HCT116 (cell line): ENCODE data around the gene PTBP1. TPM values are rescaled to one million over a fixed set of nuclear protein-coding genes. Genes with fewer than 3 reads are reported as not detected.

Experiments used
- ATAC-seq: fragments of 200-7000 bp; cut with Tn5 transposase; 2 replicates; pipeline ENCODE4 v1.9.1; 2020; ENCODE audit warnings: mild to moderate bottlenecking, moderate library complexity
- BruUV-seq: library from RNA; stranded (reverse); fragments of 400-500 nt; replicated peaks from 2 replicates; lab custom pipeline; 2021; lab: Mats Ljungman, UMichigan
- CTCF ChIA-PET: fragments of 300-600 bp; sonication (Branson Sonifier 250); formaldehyde crosslinking; loops from one replicate; lab custom pipeline; 2021; ENCODE audit warnings: antibody characterized with exemption; lab: Charles Lee
- POLR2A ChIA-PET: fragments of 300-600, 350-600 bp; sonication (Branson Sonifier 250); formaldehyde crosslinking; loops from one replicate; lab custom pipeline; 2021; ENCODE audit warnings: antibody characterized with exemption; lab: Charles Lee
- RAD21 ChIA-PET, 2 experiments: fragments of 300-600 bp; sonication (Branson Sonifier 250); formaldehyde crosslinking; loops; one replicate each; lab custom pipeline; 2023; ENCODE audit warnings: low total read pairs in 2 of 2; ENCODE audit not compliant: uncharacterized antibody in 2 of 2, unreplicated experiment in 2 of 2, low non-redundant PET in 1 of 2; lab: Charles Lee
- DNase-seq: peaks from one replicate; pipeline ENCODE4 v3.0.0-alpha.2; 2010; ENCODE audit warnings: low read depth, low spot score
- H2AFZ ChIP-seq: fragments of 200-600 bp; shearing (Covaris generic), sonication (generic); 2 replicates; pipeline ENCODE4 v1.6.1; 2017; ENCODE audit warnings: low read depth, mixed run types, mixed read lengths, antibody characterized with exemption, low read length; ENCODE audit not compliant: poor library complexity, severe bottlenecking
- H3K27ac ChIP-seq: 2 replicates; pipeline ENCODE4 v1.5.1; 2012; ENCODE audit warnings: low read depth, low read length
- H3K27me3 ChIP-seq: fragments of 200-600 bp; sonication (generic); 2 replicates; pipeline ENCODE4 v1.6.1; 2016; ENCODE audit warnings: mixed run types, low read length, mixed read lengths; ENCODE audit not compliant: insufficient read depth
- H3K36me3 ChIP-seq, 2 experiments: fragments of 200-500 bp in 1 of 2; fragments of 200-600 bp in 1 of 2; sonication (Bioruptor generic) in 1 of 2; sonication (generic) in 1 of 2; 2 replicates each; pipeline versions ENCODE4 v1.5.1 to v1.6.1; 2014 to 2016; ENCODE audit warnings: low read length in 2 of 2, inconsistent platforms in 1 of 2, mixed read lengths in 1 of 2, mixed run types in 1 of 2; ENCODE audit not compliant: insufficient read depth in 2 of 2, control insufficient read depth in 1 of 2
- H3K4me1 ChIP-seq, 2 experiments: fragments of 200-600 bp in 1 of 2; sonication (generic) in 1 of 2; 2 replicates each; pipeline versions ENCODE4 v1.5.1 to v1.6.1; 2012 to 2017; ENCODE audit warnings: low read length in 2 of 2, inconsistent platforms in 1 of 2, mild to moderate bottlenecking in 1 of 2, mixed read lengths in 1 of 2, mixed run types in 1 of 2, moderate library complexity in 1 of 2; ENCODE audit not compliant: insufficient read depth in 2 of 2, control insufficient read depth in 1 of 2
- H3K4me2 ChIP-seq: fragments of 200-600 bp; sonication (generic); 2 replicates; pipeline ENCODE4 v1.6.1; 2017; ENCODE audit warnings: mixed run types, low read length, mixed read lengths
- H3K4me3 ChIP-seq, 2 experiments: fragments of 200-600 bp in 1 of 2; sonication (generic) in 1 of 2; replicated peaks in 1 of 2; 2 replicates each; pipeline ENCODE4 v1.5.1; 2011 to 2016; ENCODE audit warnings: low read length in 2 of 2, control low read depth in 1 of 2, low read depth in 1 of 2, mild to moderate bottlenecking in 1 of 2, mixed read lengths in 1 of 2, mixed run types in 1 of 2
- H3K79me2 ChIP-seq: fragments of 200-600 bp; sonication (generic); 2 replicates; pipeline ENCODE4 v1.6.1; 2017; ENCODE audit warnings: mild to moderate bottlenecking, mixed run types, low read length, moderate library complexity, mixed read lengths; ENCODE audit not compliant: insufficient read depth
- H3K9ac ChIP-seq: fragments of 200-600 bp; sonication (generic); 2 replicates; pipeline ENCODE4 v1.6.1; 2016; ENCODE audit warnings: low read length, mixed read lengths
- H3K9me2 ChIP-seq: fragments of 200-600 bp; sonication (generic), shearing (Covaris generic); 2 replicates; pipeline ENCODE4 v1.6.1; 2017; ENCODE audit warnings: mixed run types, mild to moderate bottlenecking, moderate library complexity; ENCODE audit not compliant: insufficient read depth
- H3K9me3 ChIP-seq, 2 experiments: fragments of 200-500 bp in 1 of 2; fragments of 200-600 bp in 1 of 2; sonication (Bioruptor generic) in 1 of 2; sonication (generic) in 1 of 2; 2 replicates each; pipeline ENCODE4 v1.6.1; 2014 to 2017; ENCODE audit warnings: low read length in 2 of 2, mixed read lengths in 2 of 2, inconsistent platforms in 1 of 2, low read depth in 1 of 2, mild to moderate bottlenecking in 1 of 2, mixed run types in 1 of 2, moderate library complexity in 1 of 2; ENCODE audit not compliant: control insufficient read depth in 1 of 2, insufficient read depth in 1 of 2
- H4K20me1 ChIP-seq: fragments of 200-600 bp; sonication (generic), shearing (Covaris generic); 2 replicates; pipeline ENCODE4 v1.6.1; 2017; ENCODE audit warnings: mixed run types, mild to moderate bottlenecking, moderate library complexity; ENCODE audit not compliant: insufficient read depth
- CBX3 ChIP-seq: IDR thresholded peaks from 2 replicates; pipeline ENCODE4 v1.6.1; 2012; ENCODE audit warnings: low read depth
- CEBPB ChIP-seq: IDR thresholded peaks from 2 replicates; pipeline ENCODE4 v1.6.1; 2012; ENCODE audit warnings: low read depth
- ELF1 ChIP-seq: IDR thresholded peaks from 2 replicates; pipeline ENCODE4 v1.6.1; 2012; ENCODE audit warnings: low read depth, borderline replicate concordance
- EZH2 ChIP-seq: fragments of 200-600 bp; sonication (generic); IDR thresholded peaks from 2 replicates; pipeline ENCODE4 v1.6.1; 2017; ENCODE audit warnings: antibody characterized with exemption, mixed run types
- FOSL1 ChIP-seq: IDR thresholded peaks from 2 replicates; pipeline ENCODE4 v1.6.1; 2012; ENCODE audit warnings: low read depth
- JUND ChIP-seq: IDR thresholded peaks from 2 replicates; pipeline ENCODE4 v1.6.1; 2012
- POLR2A ChIP-seq: IDR thresholded peaks from 2 replicates; pipeline ENCODE4 v1.7.0; 2011; ENCODE audit warnings: borderline replicate concordance; ENCODE audit not compliant: insufficient read depth, insufficient read length; ENCODE audit errors: extremely low read depth
- POLR2AphosphoS5 ChIP-seq: IDR thresholded peaks from 2 replicates; pipeline ENCODE4 v1.6.1; 2011; ENCODE audit warnings: mild to moderate bottlenecking, low read depth, low read length, moderate library complexity
- REST ChIP-seq: IDR thresholded peaks from 2 replicates; pipeline ENCODE4 v1.6.1; 2012; ENCODE audit warnings: low read depth
- SIN3A ChIP-seq: IDR thresholded peaks from 2 replicates; pipeline ENCODE4 v1.6.1; 2012; ENCODE audit warnings: low read depth
- SP1 ChIP-seq: IDR thresholded peaks from 2 replicates; pipeline ENCODE4 v1.6.1; 2012; ENCODE audit warnings: low read depth
- SRF ChIP-seq: IDR thresholded peaks from 2 replicates; pipeline ENCODE4 v1.6.1; 2012; ENCODE audit warnings: low read depth
- TCF7L2 ChIP-seq: IDR thresholded peaks from 2 replicates; pipeline ENCODE4 v1.7.0; 2011; ENCODE audit warnings: borderline replicate concordance, inconsistent platforms; ENCODE audit not compliant: insufficient read depth, insufficient read length; ENCODE audit errors: extremely low read depth
- YY1 ChIP-seq: IDR thresholded peaks from 2 replicates; pipeline ENCODE4 v1.6.1; 2011; ENCODE audit warnings: low read length, low read depth, moderate library complexity, mild to moderate bottlenecking; ENCODE audit not compliant: insufficient replicate concordance; ENCODE audit errors: extremely low read depth
- ZBTB33 ChIP-seq: IDR thresholded peaks from 2 replicates; pipeline ENCODE4 v1.6.1; 2011; ENCODE audit warnings: mild to moderate bottlenecking, low read length, moderate library complexity; ENCODE audit not compliant: insufficient replicate concordance; ENCODE audit errors: extremely low read depth
- ZNF274 ChIP-seq: fragments of 200-500 bp; sonication (Bioruptor generic); IDR thresholded peaks from 2 replicates; pipeline ENCODE4 v1.6.1; 2014; ENCODE audit warnings: mild to moderate bottlenecking, low read depth, low read length, inconsistent platforms
- intact Hi-C: fragments of 100-400 bp; cut with micrococcal nuclease; formaldehyde crosslinking; loops from 2 replicates; pipeline ENCODE4 v1.10.0; 2022
- total RNA-seq: library from RNA; stranded (reverse); gene quantifications from one replicate; pipeline ENCODE4 v1.2.1, GENCODE V29; 2021; ENCODE audit not compliant: unreplicated experiment
- TF ChIP-seq, protein P1 (sequence below): IDR thresholded peaks from 2 replicates; pipeline ENCODE4 v1.6.1; 2012

PTBP1 gene
- total RNA-seq, 1 experiment from 2014 or later: 676 TPM

DNA sequence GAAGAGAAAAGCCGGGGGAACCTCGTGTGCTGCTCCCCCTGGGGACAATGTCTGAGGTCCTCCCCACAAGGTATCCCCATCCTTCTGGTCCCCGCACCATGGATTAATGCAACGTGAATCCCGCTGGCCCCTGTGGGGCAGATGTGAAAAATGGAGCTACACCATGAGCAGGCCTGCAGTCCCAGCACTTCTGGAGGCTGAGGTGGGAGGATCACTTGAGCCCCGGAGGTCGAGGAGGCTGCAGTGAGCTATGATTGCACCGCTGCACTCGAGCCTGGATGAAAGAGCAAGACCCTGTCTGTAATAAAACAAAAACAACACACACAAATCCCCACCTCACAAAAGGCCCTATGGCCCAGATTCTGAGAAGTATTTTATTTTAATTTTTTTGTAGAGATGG, 61.0 kb downstream of the PTBP1 start:
- peaks cover 14 to 32% of the 10 kb centered on the region in 2 experiments for H3K4me1 ChIP-seq
- H3K27me3 ChIP-seq: no peaks in the 10 kb centered on the region
- no peak for TF ChIP-seq EZH2
- no peak for TF ChIP-seq CBX3
- no peak for TF ChIP-seq TCF7L2
- TF ChIP-seq ELF1: no peak
- TF ChIP-seq YY1: no peak
- no peak for TF ChIP-seq FOSL1
- no peak for TF ChIP-seq REST
- TF ChIP-seq SRF: no peak
- no peak for TF ChIP-seq POLR2AphosphoS5
- no peak for TF ChIP-seq POLR2A
- no peak for TF ChIP-seq SIN3A
- no peak for TF ChIP-seq CEBPB
- TF ChIP-seq ZNF274: no peak
- TF ChIP-seq, protein P1, sequence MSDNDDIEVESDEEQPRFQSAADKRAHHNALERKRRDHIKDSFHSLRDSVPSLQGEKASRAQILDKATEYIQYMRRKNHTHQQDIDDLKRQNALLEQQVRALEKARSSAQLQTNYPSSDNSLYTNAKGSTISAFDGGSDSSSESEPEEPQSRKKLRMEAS: no peak
- TF ChIP-seq SP1: no peak
- TF ChIP-seq ZBTB33: no peak
- TF ChIP-seq JUND: no peak
- TF ChIP-seq, all 23 proteins: peak for 0
- Histone ChIP-seq H2AFZ (no peak overlapping the region), H3K9ac (no peak overlapping the region), H3K79me2 (no peaks in the 10 kb centered on the region), H3K4me2 (no peak overlapping the region), H4K20me1 (no peaks in the 10 kb centered on the region), H3K9me3 (no peaks in the 10 kb centered on the region), H3K4me3 (no peak overlapping the region), H3K36me3 (no peaks in the 10 kb centered on the region; a peak in 1 of 4 replicates), H3K27ac (no peak overlapping the region), H3K9me2 (no peaks in the 10 kb centered on the region)
- intact Hi-C loops: no loop called here
- CTCF ChIA-PET: no interaction called here
- no peak for DNase-seq
- no peak for ATAC-seq
- RAD21 ChIA-PET: no interaction called here
- BruUV-seq: no TSS peak
- POLR2A ChIA-PET: no interaction called here
